HL-60 (cell line): ENCODE data around the gene NNMT.

ENCODE experiments used
- GABPA ChIP-seq: IDR thresholded peaks from 2 replicates; pipeline ENCODE4 v1.6.1; 2012; ENCODE audit warnings: low read depth
- POLR2AphosphoS5 ChIP-seq: IDR thresholded peaks from 2 replicates; pipeline ENCODE4 v1.6.1; 2012; ENCODE audit warnings: low read depth
- TF ChIP-seq, protein P1 (sequence below): IDR thresholded peaks from one replicate; pipeline ENCODE4 v1.5.1; 2011; ENCODE audit warnings: low read length, control low read depth, inconsistent platforms; ENCODE audit not compliant: insufficient read depth

DNA sequence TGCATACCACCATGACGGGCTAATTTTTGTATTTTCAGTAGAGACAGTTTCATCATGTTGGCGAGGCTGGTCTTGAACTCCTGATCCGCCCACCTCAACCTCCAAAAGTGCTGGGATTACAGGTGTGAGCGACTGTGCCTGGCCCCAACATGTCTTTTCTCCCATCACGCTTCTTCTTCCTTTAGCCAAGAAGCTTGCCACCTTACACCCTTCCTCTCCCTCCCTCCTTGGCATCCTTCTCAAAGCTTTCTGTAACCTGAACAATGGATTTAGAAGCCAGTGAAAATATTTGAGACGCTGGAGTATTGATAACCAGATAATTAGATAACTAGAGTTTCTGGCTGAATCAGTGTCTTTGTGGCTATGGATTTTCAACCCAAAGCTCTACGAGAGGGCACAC lies 11.3 kb upstream of the NNMT start:
- TF ChIP-seq GABPA (no peak), POLR2AphosphoS5 (no peak)
- TF ChIP-seq, protein P1, sequence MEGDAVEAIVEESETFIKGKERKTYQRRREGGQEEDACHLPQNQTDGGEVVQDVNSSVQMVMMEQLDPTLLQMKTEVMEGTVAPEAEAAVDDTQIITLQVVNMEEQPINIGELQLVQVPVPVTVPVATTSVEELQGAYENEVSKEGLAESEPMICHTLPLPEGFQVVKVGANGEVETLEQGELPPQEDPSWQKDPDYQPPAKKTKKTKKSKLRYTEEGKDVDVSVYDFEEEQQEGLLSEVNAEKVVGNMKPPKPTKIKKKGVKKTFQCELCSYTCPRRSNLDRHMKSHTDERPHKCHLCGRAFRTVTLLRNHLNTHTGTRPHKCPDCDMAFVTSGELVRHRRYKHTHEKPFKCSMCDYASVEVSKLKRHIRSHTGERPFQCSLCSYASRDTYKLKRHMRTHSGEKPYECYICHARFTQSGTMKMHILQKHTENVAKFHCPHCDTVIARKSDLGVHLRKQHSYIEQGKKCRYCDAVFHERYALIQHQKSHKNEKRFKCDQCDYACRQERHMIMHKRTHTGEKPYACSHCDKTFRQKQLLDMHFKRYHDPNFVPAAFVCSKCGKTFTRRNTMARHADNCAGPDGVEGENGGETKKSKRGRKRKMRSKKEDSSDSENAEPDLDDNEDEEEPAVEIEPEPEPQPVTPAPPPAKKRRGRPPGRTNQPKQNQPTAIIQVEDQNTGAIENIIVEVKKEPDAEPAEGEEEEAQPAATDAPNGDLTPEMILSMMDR, result no peak
